HG03342 (cell line): ENCODE measurements around the gene FMN1.

Experiments
- ATAC-seq: cut with Tn5 transposase; IDR thresholded peaks from one replicate; pipeline ENCODE4 v1.9.1; 2021; ENCODE audit warnings: mild to moderate bottlenecking, moderate library complexity; ENCODE audit not compliant: unreplicated experiment

FMN1 gene

DNA sequence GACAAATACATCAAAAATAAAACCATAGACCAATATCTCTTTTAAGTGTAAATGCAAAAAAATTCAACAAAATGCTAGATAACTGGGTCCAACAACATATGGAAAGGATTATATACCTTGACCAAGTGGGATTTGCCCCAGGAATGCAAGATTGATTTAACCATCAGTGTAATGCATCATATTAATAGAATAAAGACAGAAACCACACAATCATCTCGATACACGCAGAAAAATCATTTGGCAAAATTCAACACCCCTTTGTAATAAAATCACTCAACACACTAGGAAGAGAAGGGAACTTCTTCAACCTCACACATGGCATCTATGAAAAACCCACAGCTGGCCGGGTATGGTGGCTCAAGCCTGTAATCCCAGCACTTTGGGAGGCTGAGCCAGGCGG is 457.2 kb downstream of the FMN1 start:
- no peak for ATAC-seq

DNA sequence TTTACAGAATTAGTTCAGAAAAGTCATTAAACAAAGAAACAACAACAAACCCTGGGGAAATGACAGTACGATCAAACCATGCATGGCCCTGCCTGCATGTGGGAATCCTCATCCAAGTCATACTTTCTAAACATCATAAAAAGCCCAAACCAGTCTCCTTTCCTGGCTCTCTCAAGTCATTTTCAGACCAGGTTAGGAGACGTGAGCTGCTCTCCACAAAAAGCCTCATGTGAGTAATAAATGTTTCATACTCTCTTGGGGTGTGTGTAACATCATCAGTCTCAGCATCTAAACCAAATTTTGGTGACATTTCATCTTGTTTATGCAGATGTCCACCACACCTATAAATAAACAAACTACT is 457.8 kb downstream of the FMN1 start:
- ATAC-seq: no peak

DNA sequence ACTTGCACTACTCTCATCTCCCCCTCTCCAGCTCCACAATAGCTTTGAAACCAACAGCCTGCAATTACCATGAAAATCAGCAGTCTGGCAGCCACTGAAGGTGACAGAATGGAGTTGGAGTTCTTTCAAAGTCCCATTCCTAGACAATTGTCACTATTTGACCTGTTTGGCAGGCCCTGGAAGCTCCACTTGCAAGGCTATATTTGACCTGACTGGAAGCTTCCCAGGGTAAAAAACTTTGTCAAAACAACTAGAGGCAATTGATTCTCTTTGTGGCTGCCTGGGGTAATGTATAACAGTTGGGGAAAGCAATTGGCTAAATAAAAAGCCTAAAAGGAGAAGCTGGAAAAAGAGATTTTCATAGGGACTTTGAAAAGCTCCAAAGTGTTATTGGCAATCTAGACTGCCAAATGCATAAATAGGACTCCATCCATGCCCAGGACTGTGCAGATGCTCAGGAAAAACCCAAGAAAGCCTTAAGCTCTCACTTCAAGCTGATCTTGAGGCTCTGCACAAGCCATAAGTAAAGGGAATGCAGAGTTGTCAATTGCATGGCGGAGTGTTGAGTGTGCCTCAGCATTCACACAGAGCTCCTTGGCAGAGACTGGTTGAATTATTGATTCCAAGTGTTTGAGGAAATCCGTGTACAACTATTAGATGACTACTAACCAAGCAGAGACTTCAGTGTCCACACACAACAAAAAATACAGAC is 458.4 kb downstream of the FMN1 start:
- no peak for ATAC-seq

DNA sequence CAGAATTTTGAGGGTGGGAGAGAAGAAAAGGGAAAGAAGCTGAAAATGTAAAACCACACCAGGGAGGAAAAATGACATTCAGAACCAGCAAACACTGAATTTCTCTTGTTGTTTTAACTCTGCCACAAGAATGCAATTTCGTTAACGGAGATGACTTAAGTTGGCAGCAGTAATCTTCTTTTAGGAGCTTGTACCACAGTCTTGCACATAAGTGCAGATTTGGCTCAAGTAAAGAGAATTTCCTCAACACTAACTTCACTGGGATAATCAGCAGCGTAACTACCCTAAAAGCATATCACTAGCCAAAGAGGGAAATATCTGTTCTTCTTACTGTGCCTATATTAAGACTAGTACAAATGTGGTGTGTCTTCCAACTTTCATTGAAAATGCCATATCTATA is 461.2 kb downstream of the FMN1 start:
- ATAC-seq: no peak

DNA sequence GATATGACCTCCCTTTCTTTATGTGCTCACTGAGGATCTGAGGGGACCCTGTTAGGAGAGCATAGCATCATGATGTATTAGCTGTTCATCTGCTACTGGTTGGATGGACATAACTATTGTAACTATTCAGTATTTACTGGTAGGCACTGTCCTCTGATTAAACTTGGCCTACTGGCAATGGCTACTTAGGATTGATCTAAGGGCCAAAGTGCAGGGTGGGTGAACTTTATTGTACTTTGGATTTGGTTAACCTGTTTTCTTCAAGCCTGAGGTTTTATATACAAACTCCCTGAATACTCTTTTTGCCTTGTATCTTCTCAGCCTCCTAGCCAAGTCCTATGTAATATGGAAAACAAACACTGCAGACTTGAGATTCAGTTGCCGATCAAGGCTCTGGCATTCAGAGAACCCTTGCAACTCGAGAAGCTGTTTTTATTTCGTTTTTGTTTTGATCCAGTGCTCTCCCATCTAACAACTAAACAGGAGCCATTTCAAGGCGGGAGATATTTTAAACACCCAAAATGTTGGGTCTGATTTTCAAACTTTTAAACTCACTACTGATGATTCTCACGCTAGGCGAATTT is 461.8 kb downstream of the FMN1 start:
- no peak for ATAC-seq

DNA sequence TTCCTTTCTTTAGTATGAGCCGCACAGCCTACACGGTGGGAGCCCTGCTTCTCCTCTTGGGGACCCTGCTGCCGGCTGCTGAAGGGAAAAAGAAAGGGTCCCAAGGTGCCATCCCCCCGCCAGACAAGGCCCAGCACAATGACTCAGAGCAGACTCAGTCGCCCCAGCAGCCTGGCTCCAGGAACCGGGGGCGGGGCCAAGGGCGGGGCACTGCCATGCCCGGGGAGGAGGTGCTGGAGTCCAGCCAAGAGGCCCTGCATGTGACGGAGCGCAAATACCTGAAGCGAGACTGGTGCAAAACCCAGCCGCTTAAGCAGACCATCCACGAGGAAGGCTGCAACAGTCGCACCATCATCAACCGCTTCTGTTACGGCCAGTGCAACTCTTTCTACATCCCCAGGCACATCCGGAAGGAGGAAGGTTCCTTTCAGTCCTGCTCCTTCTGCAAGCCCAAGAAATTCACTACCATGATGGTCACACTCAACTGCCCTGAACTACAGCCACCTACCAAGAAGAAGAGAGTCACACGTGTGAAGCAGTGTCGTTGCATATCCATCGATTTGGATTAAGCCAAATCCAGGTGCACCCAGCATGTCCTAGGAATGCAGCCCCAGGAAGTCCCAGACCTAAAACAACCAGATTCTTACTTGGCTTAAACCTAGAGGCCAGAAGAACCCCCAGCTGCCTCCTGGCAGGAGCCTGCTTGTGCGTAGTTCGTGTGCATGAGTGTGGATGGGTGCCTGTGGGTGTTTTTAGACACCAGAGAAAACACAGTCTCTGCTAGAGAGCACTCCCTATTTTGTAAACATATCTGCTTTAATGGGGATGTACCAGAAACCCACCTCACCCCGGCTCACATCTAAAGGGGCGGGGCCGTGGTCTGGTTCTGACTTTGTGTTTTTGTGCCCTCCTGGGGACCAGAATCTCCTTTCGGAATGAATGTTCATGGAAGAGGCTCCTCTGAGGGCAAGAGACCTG is 463.5 kb downstream of the FMN1 start:
- no peak for ATAC-seq

DNA sequence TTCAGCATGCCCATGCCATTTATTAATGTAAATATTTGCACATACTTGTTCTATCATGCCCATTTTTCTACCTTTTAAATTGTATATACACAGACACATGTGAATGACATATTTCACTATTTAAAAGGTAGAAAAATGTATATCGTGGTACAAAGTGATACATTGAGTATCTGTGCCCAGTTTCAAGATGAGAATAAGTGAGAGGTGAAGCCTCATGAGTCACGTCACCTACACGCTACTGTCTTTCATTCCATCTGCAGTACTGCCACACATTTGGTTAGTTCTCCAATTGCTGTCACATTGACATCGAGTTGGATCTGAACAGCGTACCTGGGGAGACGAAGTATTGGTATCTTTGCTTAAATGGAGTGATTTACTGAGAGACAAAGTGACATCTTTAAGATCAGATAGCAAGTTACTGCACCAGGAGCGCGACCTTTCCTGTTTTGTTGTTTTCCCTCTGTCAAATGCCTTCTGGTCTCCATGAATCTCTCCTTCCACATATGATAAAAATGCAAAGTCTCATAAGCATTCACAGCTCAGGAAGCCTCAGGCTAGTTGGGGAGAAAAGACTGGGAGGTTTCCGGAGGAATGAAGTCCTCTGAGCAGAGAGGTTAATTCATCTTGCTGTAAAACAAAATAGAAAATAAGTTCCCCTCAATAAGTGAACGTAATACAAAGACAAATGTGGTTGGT is 464.7 kb downstream of the FMN1 start:
- no peak for ATAC-seq

DNA sequence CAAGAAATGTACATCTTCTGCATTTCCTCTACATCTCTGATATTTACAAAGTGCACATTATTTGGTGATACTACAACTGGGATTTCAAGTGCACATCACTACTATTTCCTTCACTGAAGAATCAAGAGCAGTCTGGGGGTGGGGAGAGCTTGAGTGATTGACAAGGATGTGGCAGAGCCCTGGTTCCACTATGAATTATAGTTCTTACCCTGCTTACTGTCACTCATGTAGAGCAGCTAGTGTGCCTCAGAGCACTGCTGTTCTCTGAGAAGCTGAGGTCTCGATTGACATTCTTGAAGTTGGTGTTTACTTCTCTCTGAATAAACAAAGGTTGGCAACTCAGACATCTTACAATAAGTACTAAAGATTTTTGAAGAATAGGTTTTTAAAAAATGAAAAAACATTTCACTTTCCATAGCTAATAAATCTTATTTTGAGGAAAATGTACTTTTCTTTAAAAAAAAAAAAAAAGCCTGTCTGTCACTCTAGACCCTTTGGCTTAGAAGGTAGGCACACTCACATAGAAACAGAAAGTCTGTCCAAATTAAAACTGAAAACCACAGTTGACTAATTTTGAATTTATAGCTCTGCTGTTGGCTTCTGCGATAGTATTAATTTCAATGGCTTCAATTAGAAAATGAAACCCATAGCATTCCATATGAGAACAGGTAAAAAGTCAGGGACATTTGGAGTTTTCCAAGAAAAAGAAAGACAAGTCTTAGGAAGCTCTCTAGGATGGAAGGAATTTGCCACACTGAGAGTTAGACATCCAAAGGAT is 471.2 kb downstream of the FMN1 start:
- peak; percentile 92 for ATAC-seq

DNA sequence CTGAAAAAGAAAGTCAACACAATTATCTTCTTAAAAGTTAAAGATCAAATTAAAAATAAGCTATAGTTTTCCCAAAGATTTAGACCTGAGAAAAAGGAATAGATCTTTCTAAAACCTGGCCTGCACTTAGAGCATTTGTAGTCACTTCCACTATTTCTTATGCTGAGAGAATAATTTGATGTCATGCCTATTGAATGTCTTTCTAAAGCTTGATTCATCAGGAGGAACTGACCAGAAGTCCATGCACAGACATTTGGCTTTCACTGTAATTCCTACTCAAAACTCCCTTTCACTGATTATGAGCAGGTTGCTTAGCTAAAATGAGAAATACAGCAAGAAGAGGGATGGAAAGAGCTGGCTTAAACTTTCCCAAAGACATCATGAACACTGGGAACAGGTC is 472.4 kb downstream of the FMN1 start:
- ATAC-seq: no peak

DNA sequence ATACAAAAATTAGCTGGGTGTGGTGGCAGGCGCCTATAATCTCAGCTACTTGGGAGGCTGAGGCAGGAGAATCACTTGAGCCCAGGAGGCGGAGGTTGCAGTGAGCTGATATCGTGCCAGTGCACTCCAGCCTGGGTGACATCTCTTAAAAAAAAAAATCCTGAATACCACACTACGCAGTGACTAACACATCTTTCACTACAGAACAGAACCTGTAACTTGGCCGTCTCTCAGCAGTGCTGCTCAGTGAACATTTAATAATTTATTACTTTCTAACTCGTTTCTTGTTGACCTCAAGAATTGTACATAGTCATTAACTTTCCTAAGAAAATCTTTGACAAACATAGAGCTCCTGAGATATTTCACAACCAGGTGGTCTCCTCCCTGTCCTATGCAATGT is 472.9 kb downstream of the FMN1 start:
- no peak for ATAC-seq

DNA sequence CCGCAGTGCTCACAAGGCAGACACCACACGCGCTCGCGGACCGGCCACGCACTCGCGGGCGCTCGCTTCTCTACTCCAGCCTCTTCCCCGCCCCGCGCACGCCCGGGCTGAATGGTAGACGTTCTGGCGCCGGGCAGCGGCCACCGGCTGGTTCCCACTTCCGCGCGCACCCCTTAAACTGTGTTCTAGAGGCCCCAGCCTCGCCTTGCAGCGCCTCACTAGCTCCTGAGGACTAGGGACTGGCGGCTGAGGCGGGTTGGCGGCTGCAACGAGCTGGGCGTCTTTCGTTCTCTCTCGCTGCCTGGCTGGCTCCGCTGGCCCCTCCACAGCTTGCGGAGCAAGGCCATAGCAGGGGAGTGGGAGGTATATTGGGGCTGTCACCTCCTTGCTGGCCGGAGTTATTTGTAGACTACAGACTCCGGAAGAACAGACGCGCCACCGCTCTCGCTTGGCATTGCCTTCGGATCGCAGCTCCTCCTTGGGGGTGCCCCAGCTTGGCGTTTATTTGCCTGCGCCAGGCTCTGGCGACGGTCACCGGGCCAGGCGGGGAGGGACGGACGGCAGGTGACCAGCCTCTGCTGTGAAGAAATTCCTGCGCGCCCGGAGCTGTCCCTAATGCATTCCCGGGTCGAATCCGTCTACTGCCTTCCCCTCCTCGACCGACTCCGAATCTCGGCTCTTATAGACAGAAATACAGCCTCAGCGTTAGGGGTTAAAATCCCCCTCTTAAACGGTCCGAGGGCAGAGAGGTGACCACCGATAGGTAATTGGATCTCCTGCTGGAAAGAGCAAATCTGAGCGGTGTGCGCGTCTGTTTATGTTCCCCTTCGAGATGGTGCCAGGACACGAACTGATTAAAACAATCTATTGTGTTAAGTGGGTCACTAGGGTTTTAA is 475.4 kb downstream of the FMN1 start:
- no peak for ATAC-seq

DNA sequence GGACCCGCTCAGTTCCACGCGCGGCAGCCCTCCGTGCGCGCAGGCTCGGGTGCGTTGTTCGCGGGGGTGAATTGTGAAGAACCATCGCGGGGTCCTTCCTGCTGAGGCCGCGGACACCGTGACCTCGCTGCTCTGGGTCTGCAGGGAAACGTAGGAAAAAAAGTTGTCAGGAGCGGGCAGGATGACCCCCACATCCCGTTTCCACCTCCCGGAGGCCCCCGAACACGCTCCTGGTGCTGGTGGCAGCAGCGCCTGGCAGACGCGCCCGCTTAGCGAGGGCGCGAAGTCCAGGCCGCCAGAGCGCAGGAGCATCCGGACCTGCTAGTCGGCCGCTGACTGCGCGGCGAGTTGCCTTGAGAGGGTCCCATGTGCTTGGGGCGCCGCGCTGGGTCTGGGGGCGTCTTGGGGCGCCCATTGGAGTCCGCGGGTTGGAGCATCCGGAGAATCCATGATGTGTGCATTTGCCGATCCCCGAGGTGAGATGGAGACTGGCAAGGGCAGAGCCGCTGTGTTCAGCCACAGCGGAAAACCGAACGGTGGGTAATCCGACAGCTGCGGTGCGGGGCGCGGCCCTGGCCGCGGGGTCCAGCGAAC is 476.2 kb downstream of the FMN1 start:
- no peak for ATAC-seq

DNA sequence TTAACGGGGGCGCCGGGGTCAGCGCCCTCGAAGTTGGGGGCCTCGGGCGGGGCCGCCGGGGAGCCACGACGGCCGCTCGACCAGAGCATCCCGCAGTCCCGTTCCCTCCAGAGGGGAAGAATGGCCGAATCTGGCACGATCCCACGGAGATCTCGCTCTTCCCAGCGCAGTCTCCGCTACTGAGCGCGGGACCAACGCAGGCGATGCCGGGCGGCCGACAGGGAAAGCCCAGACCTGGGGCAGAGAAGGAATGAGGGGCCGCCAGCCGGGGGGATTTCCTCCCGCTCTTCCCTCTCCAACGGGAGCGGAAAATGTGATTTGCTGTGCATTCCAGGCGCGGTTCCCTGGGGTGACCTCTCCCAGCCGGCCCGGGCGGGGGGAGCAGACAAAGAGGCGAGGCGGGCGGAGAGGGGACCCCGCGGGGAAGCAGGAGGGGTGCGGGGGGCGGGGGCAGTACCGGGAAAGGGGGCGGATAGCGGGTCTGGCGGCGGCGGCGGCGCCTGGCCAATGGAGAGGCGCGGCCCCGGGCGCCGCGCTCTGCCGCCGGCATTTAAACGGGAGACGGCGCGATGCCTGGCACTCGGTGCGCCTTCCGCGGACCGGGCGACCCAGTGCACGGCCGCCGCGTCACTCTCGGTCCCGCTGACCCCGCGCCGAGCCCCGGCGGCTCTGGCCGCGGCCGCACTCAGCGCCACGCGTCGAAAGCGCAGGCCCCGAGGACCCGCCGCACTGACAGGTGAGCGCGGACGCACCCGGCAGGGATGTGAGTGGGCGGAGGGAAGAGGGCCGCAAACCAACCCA is 476.9 kb downstream of the FMN1 start, which contains the start of gene GREM1:
Gene GREM1, plus strand, starts transcription at position 579 of the 801 bp plus-strand sequence. CDS start 12,687 bp downstream, outside the sequence.
- ATAC-seq: no peak

DNA sequence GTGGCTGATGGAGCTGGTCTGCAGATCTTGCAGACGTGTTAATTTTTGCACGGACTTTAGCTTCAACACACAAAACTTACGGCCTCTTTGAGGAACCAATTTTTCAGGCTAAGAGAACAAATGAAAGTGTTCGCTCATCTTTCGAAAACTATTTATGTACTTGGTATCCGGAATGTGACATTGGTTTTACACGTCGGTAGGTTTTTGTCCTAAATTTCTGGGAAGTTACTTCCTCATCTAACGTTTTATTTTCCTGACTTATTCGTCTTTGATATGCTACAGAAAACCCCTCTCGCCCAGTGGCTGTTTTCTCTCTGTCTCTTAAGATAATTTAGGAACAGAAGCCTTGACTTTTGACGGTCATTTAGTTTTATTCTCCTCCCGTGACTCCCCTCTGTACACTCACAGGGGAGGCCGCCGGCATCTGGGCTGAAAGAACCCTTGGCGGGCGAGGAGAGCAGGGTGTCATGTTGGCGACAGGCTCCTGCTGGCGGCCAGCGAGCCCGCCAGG is 477.5 kb downstream of the FMN1 start:
- no peak for ATAC-seq

DNA sequence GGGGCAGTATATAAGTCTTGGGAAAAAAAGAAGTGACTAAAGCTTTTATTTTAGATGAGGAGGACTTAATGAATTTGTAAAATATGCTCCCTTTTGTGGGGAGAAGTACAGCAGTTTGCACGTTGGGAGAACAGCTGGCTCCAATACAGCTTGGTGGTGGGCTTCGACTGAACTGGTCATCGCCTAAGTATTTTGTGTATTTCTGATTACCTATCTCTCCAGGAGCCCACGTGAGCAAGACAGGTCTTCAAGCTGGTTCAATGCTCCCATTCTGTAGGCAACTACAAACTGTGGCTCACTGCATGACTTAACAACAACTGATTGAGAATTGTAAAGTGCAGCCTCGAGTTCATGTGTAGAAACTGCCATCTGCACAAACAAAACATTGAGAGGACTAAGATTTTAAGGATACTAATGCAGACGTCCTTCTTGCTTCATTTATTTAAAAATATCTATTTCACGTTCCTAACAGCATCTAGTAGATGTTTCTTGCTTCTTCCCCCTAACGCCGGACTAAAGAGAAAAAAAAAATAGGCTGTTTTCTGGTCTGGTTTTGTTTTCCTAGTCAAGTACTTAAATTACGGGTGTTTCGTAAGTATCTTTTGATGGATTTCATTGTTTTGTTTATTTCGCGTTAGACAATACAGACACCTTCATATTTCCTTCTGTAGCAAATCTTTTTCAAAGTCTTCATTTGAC is 478.1 kb downstream of the FMN1 start:
- ATAC-seq: no peak
